ENCODE data around the gene TOGARAM1.
"Not testable (repeated sequence)": the region's sequence is repeated elsewhere in the genome, so short reads cannot be mapped to it uniquely, and the experiment has no call there.

The TOGARAM1 gene

GRCh38 chr14:45038865-45039264 lies 76.9 kb downstream of the TOGARAM1 start:
- no peak for DNase-seq (ENCODE audit: insufficient read length, low spot score)

GRCh38 chr14:45039390-45039789 lies 77.4 kb downstream of the TOGARAM1 start:
- FAIRE-seq (no peak), DNase-seq (ENCODE audit: insufficient read length, low spot score) (no peak)

More at GRCh38 chr14:45038865-45039264, 76.9 kb downstream of the TOGARAM1 start:
- no peak for FAIRE-seq

- FAIRE-seq (no peak), DNase-seq (ENCODE audit: insufficient read length, low spot score) (no peak)
Observed at GRCh38 chr14:45041641-45042040, 79.7 kb downstream of the TOGARAM1 start.

GRCh38 chr14:45044638-45045037 lies 82.6 kb downstream of the TOGARAM1 start:
- FAIRE-seq (no peak), DNase-seq (ENCODE audit: insufficient read length, low spot score) (no peak)

- DNase-seq (ENCODE audit: insufficient read length, low spot score) (no peak), FAIRE-seq (no peak)
Observed at GRCh38 chr14:45048385-45048784, 86.4 kb downstream of the TOGARAM1 start.

- DNase-seq (ENCODE audit: insufficient read length, low spot score) (no peak), FAIRE-seq (no peak)
Observed at GRCh38 chr14:45051180-45051579, 89.2 kb downstream of the TOGARAM1 start.

- DNase-seq (ENCODE audit: insufficient read length, low spot score) (no peak), FAIRE-seq (no peak)
Observed at GRCh38 chr14:45051896-45052295, 89.9 kb downstream of the TOGARAM1 start.

GRCh38 chr14:45057349-45057748 lies 95.4 kb downstream of the TOGARAM1 start:
- DNase-seq (ENCODE audit: insufficient read length, low spot score) (no peak), FAIRE-seq (no peak)

GRCh38 chr14:45057881-45058364 lies 95.9 kb downstream of the TOGARAM1 start:
- FAIRE-seq = no peak
- DNase-seq (ENCODE audit: insufficient read length, low spot score) = no peak

GRCh38 chr14:45060551-45060950 lies 98.6 kb downstream of the TOGARAM1 start:
- FAIRE-seq (no peak), DNase-seq (ENCODE audit: insufficient read length, low spot score) (no peak)

- FAIRE-seq (no peak), DNase-seq (ENCODE audit: insufficient read length, low spot score) (no peak)
Observed at GRCh38 chr14:45065540-45065939, 103.5 kb downstream of the TOGARAM1 start.

- DNase-seq (ENCODE audit: insufficient read length, low spot score) = no peak
- FAIRE-seq = no peak
Observed at GRCh38 chr14:45065956-45066355, 104.0 kb downstream of the TOGARAM1 start.

- FAIRE-seq = no peak
- DNase-seq (ENCODE audit: insufficient read length, low spot score) = no peak
Observed at GRCh38 chr14:45066667-45067066, 104.7 kb downstream of the TOGARAM1 start.

- DNase-seq (ENCODE audit: insufficient read length, low spot score) (no peak), FAIRE-seq (no peak)
Observed at GRCh38 chr14:45068396-45068795, 106.4 kb downstream of the TOGARAM1 start.

GRCh38 chr14:45070215-45070614 lies 108.2 kb downstream of the TOGARAM1 start:
- FAIRE-seq (no peak), DNase-seq (ENCODE audit: insufficient read length, low spot score) (no peak)

GRCh38 chr14:45072126-45072525 lies 110.1 kb downstream of the TOGARAM1 start:
- FAIRE-seq (no peak), DNase-seq (ENCODE audit: insufficient read length, low spot score) (no peak)

- DNase-seq (ENCODE audit: insufficient read length, low spot score) (no peak), FAIRE-seq (no peak)
Observed at GRCh38 chr14:45073231-45073879, 111.4 kb downstream of the TOGARAM1 start.

- DNase-seq (ENCODE audit: insufficient read length, low spot score) (no peak), FAIRE-seq (no peak)
Observed at GRCh38 chr14:45078323-45078722, 116.3 kb downstream of the TOGARAM1 start.

- DNase-seq (ENCODE audit: insufficient read length, low spot score); FAIRE-seq: not testable (repeated sequence)
Observed at GRCh38 chr14:45080416-45080968, 118.5 kb downstream of the TOGARAM1 start.

GRCh38 chr14:45081096-45081495 lies 119.1 kb downstream of the TOGARAM1 start:
- FAIRE-seq; DNase-seq (ENCODE audit: insufficient read length, low spot score): not testable (repeated sequence)

- DNase-seq (ENCODE audit: insufficient read length, low spot score) (no peak), FAIRE-seq (no peak)
Observed at GRCh38 chr14:45082420-45082819, 120.4 kb downstream of the TOGARAM1 start.

GRCh38 chr14:45083617-45083975 lies 121.6 kb downstream of the TOGARAM1 start:
- DNase-seq (ENCODE audit: insufficient read length, low spot score) (no peak), FAIRE-seq (no peak)
